Lung (tissue), 12 donors: ENCODE measurements around the gene ZNF618. TPM values are rescaled to one million over a fixed set of nuclear protein-coding genes. Genes with fewer than 3 reads are reported as not detected.

Source experiments
- ATAC-seq: fragments of 200-7000 bp; cut with Tn5 transposase; one replicate; pipeline ENCODE4 v1.9.1; 2020; ENCODE audit warnings: moderate number of reproducible peaks; ENCODE audit not compliant: insufficient read depth, low FRiP score
- DNase-seq, 3 donors: peaks; one replicate each; pipeline ENCODE4 v3.0.0-alpha.2; 2013 to 2017
- H3K27ac ChIP-seq, 2 donors: one replicate each; pipeline ENCODE4 v1.5.1; 2013; ENCODE audit warnings: mild to moderate bottlenecking in 2 of 2, moderate library complexity in 2 of 2, control low read depth in 1 of 2, inconsistent platforms in 1 of 2, low read depth in 1 of 2, low read length in 1 of 2
- H3K27me3 ChIP-seq, 3 donors: one replicate each; pipeline ENCODE4 v1.5.1; 2013; ENCODE audit warnings: low read length in 2 of 3; ENCODE audit not compliant: control insufficient read depth in 3 of 3, insufficient read depth in 3 of 3
- H3K36me3 ChIP-seq, 4 donors: one replicate each; pipeline ENCODE4 v1.5.1; 2013; ENCODE audit warnings: low read length in 4 of 4, mild to moderate bottlenecking in 1 of 4, moderate library complexity in 1 of 4; ENCODE audit not compliant: control insufficient read depth in 4 of 4, insufficient read depth in 4 of 4
- H3K4me1 ChIP-seq, 5 donors: one replicate each; pipeline ENCODE4 v1.5.1; 2013; ENCODE audit warnings: low read length in 5 of 5, mild to moderate bottlenecking in 2 of 5, moderate library complexity in 1 of 5; ENCODE audit not compliant: control insufficient read depth in 5 of 5, insufficient read depth in 5 of 5
- H3K4me3 ChIP-seq: one replicate; pipeline ENCODE4 v1.5.1; 2013; ENCODE audit warnings: mild to moderate bottlenecking, control low read depth, moderate library complexity
- H3K9ac ChIP-seq, 2 donors: one replicate each; pipeline ENCODE4 v1.5.1; 2013; ENCODE audit warnings: low read length in 2 of 2, control low read depth in 1 of 2; ENCODE audit not compliant: insufficient read depth in 1 of 2
- H3K9me3 ChIP-seq, 4 donors: one replicate each; pipeline ENCODE4 v1.5.1; 2013; ENCODE audit warnings: low read length in 3 of 4, mild to moderate bottlenecking in 1 of 4, moderate library complexity in 1 of 4; ENCODE audit not compliant: control insufficient read depth in 4 of 4, insufficient read depth in 3 of 4
- WGBS, 2 donors: extraction: QIAGEN DNeasy Blood & Tissue Kit; methylation state at CpG; one replicate each; pipeline ENCODE4 v1.1.7; 2013; 5-methylcytosine and 5-hydroxymethylcytosine counted together
- polyA plus RNA-seq, 2 donors: library from polyadenylated mRNA; stranded (reverse); fragments of 200-250 nt; gene quantifications; one replicate each; pipeline ENCODE4 v1.2.1, GENCODE V29; 2013
- total RNA-seq, 2 donors: library from RNA; depleted of rRNA in 1 of 2; stranded (reverse); fragments of >200 nt in 1 of 2; gene quantifications; one replicate each; pipeline ENCODE4 v1.2.1, GENCODE V29; 2014 to 2021
- TF ChIP-seq, protein P1 (sequence below): IDR thresholded peaks from 2 replicates; pipeline ENCODE4 v1.5.1; 2012; ENCODE audit warnings: mild to moderate bottlenecking; ENCODE audit errors: control extremely low read depth, extremely low read depth
- donor health status: control.
- donor health status: control.
- donor health status: Bipolar disorder and iron deficiency.
- donor health status: healthy.
- donor health status: DM: yes; HTN: yes; CAD: no.

Gene ZNF618
- total and polyA plus RNA-seq, 4 donors = 1.6 to 16.3 (median 6.0) TPM

DNA sequence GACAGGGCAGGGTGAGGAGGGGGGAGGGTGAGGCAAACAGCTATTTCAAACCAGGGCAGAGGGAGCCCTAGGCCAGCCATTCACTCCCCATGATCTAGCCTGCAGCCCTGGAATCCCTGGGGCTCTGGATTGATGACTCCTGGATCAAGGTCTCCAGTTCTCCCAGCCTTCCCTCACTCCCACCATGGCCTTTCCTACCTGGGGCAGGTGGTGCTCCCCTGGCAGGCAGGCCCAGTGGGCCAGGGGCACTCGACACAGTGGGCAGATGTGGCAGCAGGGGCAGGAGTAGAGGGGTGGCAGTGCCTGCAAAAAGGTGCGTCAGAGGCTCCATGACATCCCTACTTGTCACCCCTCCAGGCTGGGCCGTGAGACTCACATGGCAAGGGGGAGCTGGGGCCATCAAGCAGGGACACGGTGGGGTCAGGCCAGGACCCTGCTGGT is 216.9 kb downstream of the ZNF618 start:
- no peak for ATAC-seq

DNA sequence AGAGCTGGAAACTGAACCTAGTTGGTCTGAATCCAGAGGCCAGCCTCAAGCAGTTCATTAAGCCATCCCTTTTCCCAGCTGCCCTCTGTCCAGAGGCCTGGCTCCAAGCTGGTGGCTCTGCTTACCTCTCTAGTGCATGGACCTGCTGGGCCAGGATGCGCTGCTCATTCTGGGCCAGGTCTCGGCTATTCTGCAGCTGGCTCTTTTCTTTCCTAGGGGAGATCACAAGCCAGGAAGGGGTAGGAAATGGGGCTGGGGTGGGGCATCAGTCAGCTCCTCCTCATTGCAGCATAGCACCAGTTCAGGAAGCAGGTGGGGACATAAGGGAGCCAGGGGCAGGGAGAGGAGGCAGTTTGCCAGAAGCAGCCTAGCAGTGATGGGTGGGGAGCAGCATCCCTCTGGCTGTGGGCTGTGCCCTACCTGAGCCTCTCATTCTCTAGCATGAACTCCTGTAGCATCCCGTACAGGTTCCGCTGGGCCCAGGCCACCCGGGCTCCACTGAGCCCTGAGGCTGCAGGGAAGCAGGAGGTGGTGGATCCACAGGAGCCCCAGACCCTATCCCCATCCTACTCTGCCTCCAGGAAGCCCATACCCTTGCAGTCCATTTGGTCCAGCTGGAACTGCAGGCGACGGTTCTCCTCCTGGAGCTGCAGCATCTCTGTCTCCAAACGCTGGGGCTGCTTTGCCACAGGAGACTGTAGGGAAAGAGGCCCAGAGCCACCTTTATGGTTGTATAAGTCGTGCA is 217.8 kb downstream of the ZNF618 start:
- no peak overlapping the region for H3K27ac ChIP-seq
- DNase-seq (no peak), ATAC-seq (no peak)
- H3K9ac ChIP-seq = no peak overlapping the region
- H3K9me3 ChIP-seq = no peaks in the 10 kb centered on the region
- peaks cover 0 to 4% (median 0%) of the 10 kb centered on the region in 4 donors for H3K36me3 ChIP-seq
- no peak overlapping the region for H3K4me3 ChIP-seq
- 91 to 94% methylated on average over 9 of the region's 9 CpGs for WGBS, 2 donors
- peaks cover 0 to 2% (median 2%) of the 10 kb centered on the region in 3 donors for H3K27me3 ChIP-seq
- TF ChIP-seq, protein P1, sequence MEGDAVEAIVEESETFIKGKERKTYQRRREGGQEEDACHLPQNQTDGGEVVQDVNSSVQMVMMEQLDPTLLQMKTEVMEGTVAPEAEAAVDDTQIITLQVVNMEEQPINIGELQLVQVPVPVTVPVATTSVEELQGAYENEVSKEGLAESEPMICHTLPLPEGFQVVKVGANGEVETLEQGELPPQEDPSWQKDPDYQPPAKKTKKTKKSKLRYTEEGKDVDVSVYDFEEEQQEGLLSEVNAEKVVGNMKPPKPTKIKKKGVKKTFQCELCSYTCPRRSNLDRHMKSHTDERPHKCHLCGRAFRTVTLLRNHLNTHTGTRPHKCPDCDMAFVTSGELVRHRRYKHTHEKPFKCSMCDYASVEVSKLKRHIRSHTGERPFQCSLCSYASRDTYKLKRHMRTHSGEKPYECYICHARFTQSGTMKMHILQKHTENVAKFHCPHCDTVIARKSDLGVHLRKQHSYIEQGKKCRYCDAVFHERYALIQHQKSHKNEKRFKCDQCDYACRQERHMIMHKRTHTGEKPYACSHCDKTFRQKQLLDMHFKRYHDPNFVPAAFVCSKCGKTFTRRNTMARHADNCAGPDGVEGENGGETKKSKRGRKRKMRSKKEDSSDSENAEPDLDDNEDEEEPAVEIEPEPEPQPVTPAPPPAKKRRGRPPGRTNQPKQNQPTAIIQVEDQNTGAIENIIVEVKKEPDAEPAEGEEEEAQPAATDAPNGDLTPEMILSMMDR = no peak
- H3K4me1 ChIP-seq = peaks cover 0 to 9% (median 3%) of the 10 kb centered on the region in 5 donors

More for the DNA sequence above, 216.9 kb downstream of the ZNF618 start:
- DNase-seq = no peak
- Histone ChIP-seq H3K36me3 (peaks cover 0 to 4% (median 0%) of the 10 kb centered on the region in 4 donors), H3K27me3 (no peaks in the 10 kb centered on the region), H3K4me3 (no peak overlapping the region), H3K4me1 (peaks cover 0 to 5% (median 0%) of the 10 kb centered on the region in 5 donors), H3K27ac (no peak overlapping the region), H3K9ac (no peak overlapping the region), H3K9me3 (no peaks in the 10 kb centered on the region)
- WGBS, 2 donors = 87 to 98% methylated on average over 4 of the region's 4 CpGs
- TF ChIP-seq, protein P1 = no peak

DNA sequence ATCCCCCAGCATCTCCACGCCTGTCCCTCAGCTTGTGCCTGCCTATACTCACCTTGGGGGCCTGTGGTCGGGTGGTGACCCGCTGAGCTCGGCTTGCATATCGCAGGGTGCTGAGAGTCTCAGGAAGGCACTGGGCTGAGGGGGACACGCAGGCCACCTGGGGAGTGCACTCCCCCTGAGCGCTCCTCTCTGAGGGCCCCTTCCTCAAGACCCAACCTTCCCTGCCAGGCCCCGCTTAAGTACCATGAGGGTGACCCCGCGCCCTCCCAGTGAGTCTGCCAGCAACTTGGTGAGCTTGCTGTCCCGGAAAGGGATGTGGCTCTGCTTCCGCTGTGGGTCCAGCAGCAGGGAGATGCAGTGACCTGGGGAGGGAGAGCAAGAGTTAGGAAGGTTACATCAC is 218.9 kb downstream of the ZNF618 start:
- TF ChIP-seq, protein P1 = no peak
- Histone ChIP-seq H3K4me1 (peaks cover 0 to 13% (median 4%) of the 10 kb centered on the region in 5 donors), H3K9ac (no peak overlapping the region), H3K27ac (no peak overlapping the region), H3K36me3 (peaks cover 0 to 4% (median 0%) of the 10 kb centered on the region in 4 donors), H3K9me3 (no peaks in the 10 kb centered on the region), H3K4me3 (no peak overlapping the region), H3K27me3 (peaks cover 0 to 4% (median 4%) of the 10 kb centered on the region in 3 donors)
- DNase-seq (no peak), ATAC-seq (no peak)
- WGBS, 2 donors = 97% methylated on average over 10 to 12 of the region's 12 CpGs
